Esophagus squamous epithelium (tissue), 5 donors: ENCODE measurements around the gene APLNR. TPM values are rescaled to one million over a fixed set of nuclear protein-coding genes. Genes with fewer than 3 reads are reported as not detected.
"Not testable (repeated sequence)": the region's sequence is repeated elsewhere in the genome, so short reads cannot be mapped to it uniquely, and the experiment has no call there.

Experiments used
- DNase-seq: peaks from one replicate; lab custom pipeline; 2025; lab: John Stamatoyannopoulos, UW
- H3K27ac ChIP-seq, 4 donors: fragments of 200-600 bp; sonication (generic); one replicate each; pipeline ENCODE4 v1.5.1; 2016 to 2019; ENCODE audit warnings: mild to moderate bottlenecking in 1 of 4
- H3K27me3 ChIP-seq, 4 donors: fragments of 200-600 bp; sonication (generic); 1 replicate in 3 of 4; 2 replicates in 1 of 4; pipeline versions ENCODE4 v1.5.1 to v1.6.0; 2017 to 2021; ENCODE audit warnings: antibody characterized with exemption in 1 of 4
- H3K36me3 ChIP-seq, 3 donors: fragments of 200-600 bp; sonication (generic); one replicate each; pipeline ENCODE4 v1.5.1; 2016 to 2019
- H3K4me1 ChIP-seq, 3 donors: fragments of 200-600 bp; sonication (generic); one replicate each; pipeline ENCODE4 v1.5.1; 2017 to 2019
- H3K4me3 ChIP-seq, 4 donors: fragments of 200-600 bp; sonication (generic); 1 replicate in 3 of 4; 2 replicates in 1 of 4; pipeline ENCODE4 v1.5.1; 2016 to 2019; ENCODE audit warnings: mild to moderate bottlenecking in 2 of 4, moderate library complexity in 1 of 4
- H3K9me3 ChIP-seq, 3 donors: fragments of 200-600 bp; sonication (generic); one replicate each; pipeline ENCODE4 v1.5.1; 2016 to 2019
- CTCF ChIP-seq, 6 experiments: fragments of 450-650 bp in 4 of 6; fragments of 200-600 bp in 2 of 6; sonication (generic) in 2 of 6; IDR thresholded peaks; one replicate each; pipeline ENCODE4 v1.5.1; 2016 to 2019; ENCODE audit warnings: antibody characterized with exemption in 6 of 6, mild to moderate bottlenecking in 4 of 6, moderate library complexity in 4 of 6
- POLR2A ChIP-seq, 4 donors: fragments of 450-650 bp; IDR thresholded peaks; one replicate each; pipeline ENCODE4 v1.6.1; 2017; ENCODE audit warnings: antibody characterized with exemption in 4 of 4, mild to moderate bottlenecking in 4 of 4, moderate library complexity in 3 of 4
- WGBS, 2 donors: methylation state at CpG; one replicate each; pipeline ENCODE4 v1.1.5; 2018; 5-methylcytosine and 5-hydroxymethylcytosine counted together
- intact Hi-C: fragments of 100-400 bp; cut with DNase I; formaldehyde crosslinking; loops from one replicate; pipeline ENCODE4 v1.15.0; 2022
- total RNA-seq, 4 donors: library from RNA; depleted of rRNA; stranded (reverse); fragments of >200 nt; gene quantifications; one replicate each; pipeline ENCODE4 v1.1.0, GENCODE V29; 2016
- donor health status: DM: yes; HTN: yes; CAD: no.

The APLNR gene
- total RNA-seq = 1 to 10 TPM in 1 of 4 donors, under 1 TPM in 3; 0.26 to 1.7 (median 0.34) TPM

- Histone ChIP-seq H3K27ac (peak within 1 kb of the TSS in 1 of 4 donors; percentile 16), H3K36me3 (no peaks in the 10 kb centered on the region), H3K4me3 (peak within 1 kb of the TSS in 1 of 4 donors; percentile 39), H3K27me3 (peaks cover 0 to 55% (median 0%) of the 10 kb centered on the region in 4 donors), H3K4me1 (peaks cover 0 to 9% (median 0%) of the 10 kb centered on the region in 3 donors), H3K9me3 (no peaks in the 10 kb centered on the region)
- DNase-seq = no peak
- intact Hi-C loops = no loop called here
- 40 to 48% methylated on average over 6 of the region's 6 CpGs for WGBS, 2 donors
- TF ChIP-seq CTCF (IDR thresholded peaks at IDR 0.05) (no peak), POLR2A (IDR thresholded peaks at IDR 0.05) (no peak)
These were observed at the start of gene APLNR for GRCh38 chr11:57237204-57237681. Gene APLNR, minus strand, starts transcription at chr11:57237250. Its CDS starts 246 bp downstream, at chr11:57237004.

GRCh38 chr11:57283231-57283990 lies 46.4 kb upstream of the APLNR start:
- H3K4me3 ChIP-seq = no peak overlapping the region
- H3K27me3 ChIP-seq = peaks cover 0 to 31% (median 0%) of the 10 kb centered on the region in 4 donors
- peaks cover 6 to 31% (median 8%) of the 10 kb centered on the region in 3 donors for H3K4me1 ChIP-seq
- 38 to 56% methylated on average over 1 to 2 of the region's 2 CpGs for WGBS, 2 donors
- H3K9me3 ChIP-seq = no peaks in the 10 kb centered on the region
- intact Hi-C loops = no loop called here
- H3K36me3 ChIP-seq = no peaks in the 10 kb centered on the region
- peak overlapping the region in 1 of 4 donors; percentile 18 for H3K27ac ChIP-seq
- TF ChIP-seq POLR2A (IDR thresholded peaks at IDR 0.05) (no peak), CTCF (IDR thresholded peaks at IDR 0.05) (no peak)
- DNase-seq = no peak

- H3K36me3 ChIP-seq, H3K4me3 ChIP-seq, H3K9me3 ChIP-seq, intact Hi-C loops, H3K27ac ChIP-seq, DNase-seq: not testable (repeated sequence)
- 71 to 89% methylated on average over 6 of the region's 6 CpGs for WGBS, 2 donors
- peaks cover 0 to 18% (median 0%) of the 10 kb centered on the region in 4 donors for H3K27me3 ChIP-seq
- H3K4me1 ChIP-seq = peaks cover 15 to 44% (median 20%) of the 10 kb centered on the region in 3 donors
These were observed 44.5 kb upstream of the APLNR start for GRCh38 chr11:57281546-57281945.

GRCh38 chr11:57279116-57279515 lies 42.1 kb upstream of the APLNR start:
- H3K4me3 ChIP-seq = no peak overlapping the region
- H3K27ac ChIP-seq = no peak overlapping the region
- H3K36me3 ChIP-seq = no peaks in the 10 kb centered on the region
- intact Hi-C loops = no loop called here
- TF ChIP-seq POLR2A (IDR thresholded peaks at IDR 0.05) = no peak
- TF ChIP-seq CTCF (IDR thresholded peaks at IDR 0.05) = no peak
- 70 to 81% methylated on average over 5 of the region's 5 CpGs for WGBS, 2 donors
- H3K27me3 ChIP-seq = peaks cover 0 to 4% (median 0%) of the 10 kb centered on the region in 4 donors
- H3K4me1 ChIP-seq = peaks cover 15 to 46% (median 20%) of the 10 kb centered on the region in 3 donors
- no peaks in the 10 kb centered on the region for H3K9me3 ChIP-seq
- no peak for DNase-seq

- H3K4me3 ChIP-seq = no peak overlapping the region
- peak overlapping the region in 2 of 4 donors; percentile 63 to 69 for H3K27ac ChIP-seq
- TF ChIP-seq CTCF (IDR thresholded peaks at IDR 0.05) (no peak), POLR2A (IDR thresholded peaks at IDR 0.05) (no peak)
- WGBS, 2 donors = 83 to 84% methylated on average over 7 of the region's 7 CpGs
- intact Hi-C loops = no loop called here
- no peaks in the 10 kb centered on the region for H3K36me3 ChIP-seq
- peaks cover 0 to 2% (median 0%) of the 10 kb centered on the region in 3 donors for H3K9me3 ChIP-seq
- H3K4me1 ChIP-seq = peaks cover 15 to 46% (median 16%) of the 10 kb centered on the region in 3 donors
- no peak for DNase-seq
- H3K27me3 ChIP-seq = peaks cover 0 to 4% (median 0%) of the 10 kb centered on the region in 4 donors
These were observed 41.7 kb upstream of the APLNR start for GRCh38 chr11:57278721-57279095.
